Muscle layer of colon (tissue), 2 donors: ENCODE results near the gene ZNF556.

Experiments
- H3K27ac ChIP-seq: one replicate; pipeline ENCODE4 v1.7.0; 2013; ENCODE audit warnings: low read depth, mild to moderate bottlenecking, low read length, moderate library complexity
- H3K27me3 ChIP-seq, 2 donors: one replicate each; pipeline ENCODE4 v1.7.0; 2013; ENCODE audit warnings: low read length in 2 of 2, mild to moderate bottlenecking in 2 of 2; ENCODE audit not compliant: insufficient read depth in 2 of 2, control insufficient read depth in 1 of 2
- H3K36me3 ChIP-seq: one replicate; pipeline ENCODE4 v1.7.0; 2013; ENCODE audit warnings: mild to moderate bottlenecking, low read length; ENCODE audit not compliant: insufficient read depth
- H3K4me1 ChIP-seq: one replicate; pipeline ENCODE4 v1.7.0; 2013; ENCODE audit warnings: mild to moderate bottlenecking, low read length; ENCODE audit not compliant: insufficient read depth
- H3K4me3 ChIP-seq, 2 donors: one replicate each; pipeline ENCODE4 v1.7.0; 2013; ENCODE audit warnings: low read length in 2 of 2, low read depth in 1 of 2, mild to moderate bottlenecking in 1 of 2, moderate library complexity in 1 of 2
- H3K9ac ChIP-seq: one replicate; pipeline ENCODE4 v1.7.0; 2013; ENCODE audit warnings: low read length
- H3K9me3 ChIP-seq: one replicate; pipeline ENCODE4 v1.7.0; 2013; ENCODE audit warnings: mild to moderate bottlenecking, low read length
- donor health status: abdominal sarcoma.
- donor health status: Adenocarcinoma of cecum.

The ZNF556 gene

GRCh38 chr19:2917275-2918184, 50.4 kb downstream of the ZNF556 start:
- no peaks in the 10 kb centered on the region for H3K4me1 ChIP-seq
- H3K27me3 ChIP-seq, result no peaks in the 10 kb centered on the region
- H3K4me3 ChIP-seq, result no peak overlapping the region
- no peak overlapping the region for H3K27ac ChIP-seq
- peaks cover 20% of the 10 kb centered on the region for H3K36me3 ChIP-seq
- no peak overlapping the region for H3K9ac ChIP-seq
- H3K9me3 ChIP-seq, result no peaks in the 10 kb centered on the region

- no peaks in the 10 kb centered on the region for H3K9me3 ChIP-seq
- no peak overlapping the region for H3K4me3 ChIP-seq
- peaks cover 12% of the 10 kb centered on the region for H3K4me1 ChIP-seq
- no peak overlapping the region for H3K27ac ChIP-seq
- H3K36me3 ChIP-seq, result peaks cover 2% of the 10 kb centered on the region
- H3K27me3 ChIP-seq, result no peaks in the 10 kb centered on the region
- no peak overlapping the region for H3K9ac ChIP-seq
These were observed 55.9 kb downstream of the ZNF556 start for GRCh38 chr19:2922987-2923386.

DNA sequence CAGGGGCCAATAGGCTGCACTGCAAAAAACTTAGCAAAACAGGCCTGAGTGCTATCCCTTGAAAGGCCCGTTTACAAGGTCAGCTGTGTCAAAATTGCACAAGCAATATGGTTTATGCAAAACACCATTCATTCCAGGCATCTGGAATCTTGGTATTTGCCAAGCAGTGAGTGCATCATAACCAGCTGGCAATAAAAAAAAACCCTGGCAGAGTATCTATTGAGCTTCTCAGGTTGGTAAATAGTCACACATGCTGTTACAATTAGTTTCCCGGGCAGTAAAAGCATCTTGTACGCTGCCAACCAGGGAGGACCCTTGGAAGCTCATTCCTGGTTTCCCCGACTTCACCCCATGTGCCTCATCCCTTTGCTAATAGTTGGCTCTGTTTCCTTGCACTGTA, 56.4 kb downstream of the ZNF556 start:
- H3K4me3 ChIP-seq, result no peak overlapping the region
- H3K9me3 ChIP-seq, result no peaks in the 10 kb centered on the region
- H3K4me1 ChIP-seq, result peaks cover 12% of the 10 kb centered on the region
- no peak overlapping the region for H3K27ac ChIP-seq
- H3K27me3 ChIP-seq, result no peaks in the 10 kb centered on the region
- H3K9ac ChIP-seq, result no peak overlapping the region
- H3K36me3 ChIP-seq, result no peaks in the 10 kb centered on the region

GRCh38 chr19:2926341-2927031, 59.4 kb downstream of the ZNF556 start:
- Histone ChIP-seq H3K27ac (no peak overlapping the region), H3K27me3 (no peaks in the 10 kb centered on the region), H3K36me3 (no peaks in the 10 kb centered on the region), H3K4me1 (peaks cover 12% of the 10 kb centered on the region), H3K9me3 (no peaks in the 10 kb centered on the region), H3K9ac (no peak overlapping the region), H3K4me3 (no peak overlapping the region)

GRCh38 chr19:2927032-2927430, 59.9 kb downstream of the ZNF556 start:
- Histone ChIP-seq H3K36me3 (no peaks in the 10 kb centered on the region), H3K27ac (no peak overlapping the region), H3K9me3 (no peaks in the 10 kb centered on the region), H3K4me1 (peaks cover 12% of the 10 kb centered on the region), H3K27me3 (no peaks in the 10 kb centered on the region), H3K9ac (no peak overlapping the region), H3K4me3 (no peak overlapping the region)
